ENCODE measurements around the gene C13orf46.

Gene C13orf46

GRCh38 chr13:113927661-113928581, 46.0 kb downstream of the C13orf46 start:
- DNase-seq: no peak

GRCh38 chr13:113926951-113927660, 46.8 kb downstream of the C13orf46 start:
- no peak for DNase-seq

GRCh38 chr13:113926301-113926761, 47.5 kb downstream of the C13orf46 start:
- DNase-seq: no peak

DNA sequence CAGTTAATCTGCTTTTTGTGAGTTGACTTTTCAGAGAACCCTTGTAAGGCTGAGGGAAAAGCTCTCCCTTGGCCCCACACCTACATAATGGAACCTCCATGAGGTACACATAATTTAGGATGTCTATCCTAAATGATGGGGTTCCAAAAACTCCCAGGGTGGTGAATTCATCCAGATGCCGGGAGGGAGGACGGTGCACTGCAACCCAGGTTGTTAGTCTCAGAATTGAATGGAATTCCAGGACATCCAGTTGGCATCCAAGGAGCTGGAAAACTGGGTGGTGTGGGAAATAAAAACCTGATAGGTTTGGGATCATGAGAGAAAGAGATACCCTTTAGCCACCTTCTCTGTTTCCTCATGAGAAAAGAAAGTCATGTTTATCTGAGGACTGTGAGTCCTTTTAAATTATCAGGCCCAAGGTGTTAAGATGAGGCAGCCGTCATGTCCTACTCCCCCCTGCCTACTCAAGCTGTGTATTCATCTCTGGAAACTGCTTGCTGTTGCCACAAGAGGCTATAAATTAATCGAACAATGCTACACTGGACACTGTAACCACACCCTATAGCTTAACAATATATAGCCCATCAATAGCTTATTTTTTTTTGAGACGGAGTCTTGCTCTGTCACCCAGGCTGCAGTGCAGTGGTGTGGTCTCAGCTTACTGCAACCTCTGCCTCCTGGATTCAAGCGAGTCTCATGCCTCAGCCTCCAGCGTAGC, 49.5 kb downstream of the C13orf46 start:
- DNase-seq: no peak

- DNase-seq: no peak
These were observed 50.4 kb downstream of the C13orf46 start for GRCh38 chr13:113923376-113924063.

- DNase-seq: no peak
These were observed 51.3 kb downstream of the C13orf46 start for GRCh38 chr13:113922412-113923118.

- DNase-seq: no peak
These were observed 52.1 kb downstream of the C13orf46 start for GRCh38 chr13:113921763-113922162.

DNA sequence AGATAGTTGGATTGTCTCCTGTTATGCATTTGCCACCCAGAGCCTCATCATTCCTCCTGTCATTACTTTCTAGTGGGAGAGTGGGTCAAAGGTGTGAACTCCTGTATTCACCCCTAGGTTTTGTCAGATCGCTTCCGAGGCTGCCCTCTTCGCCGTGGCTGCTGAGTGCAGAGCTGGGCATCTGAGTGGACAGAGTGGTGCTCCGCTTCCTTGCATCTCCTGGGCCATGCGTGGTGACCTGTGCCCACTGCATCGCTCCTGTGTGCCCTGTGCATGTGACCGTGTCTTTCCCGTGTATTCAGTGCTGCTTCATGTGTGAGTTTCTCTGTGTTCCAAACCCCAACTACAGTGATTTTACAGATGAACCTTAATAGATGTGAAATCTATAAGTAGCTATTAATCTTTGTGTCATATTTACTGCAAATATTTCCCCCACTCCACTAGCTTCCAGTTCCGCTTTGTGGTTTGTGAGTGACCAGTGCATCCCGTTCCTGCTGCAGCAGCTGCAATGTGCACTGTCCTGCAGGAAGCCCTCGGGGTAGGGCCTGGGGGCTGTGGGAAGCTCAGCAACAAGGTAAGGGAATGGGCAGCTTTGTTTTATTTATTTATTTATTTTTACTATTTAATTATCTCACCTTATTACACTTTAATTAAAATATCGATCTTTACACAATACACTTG, 53.1 kb downstream of the C13orf46 start:
- DNase-seq: no peak

GRCh38 chr13:113919761-113920559, 53.9 kb downstream of the C13orf46 start:
- DNase-seq: no peak

- DNase-seq: no peak
These were observed 54.7 kb downstream of the C13orf46 start for GRCh38 chr13:113918981-113919701.

GRCh38 chr13:113918580-113918979, 55.3 kb downstream of the C13orf46 start:
- no peak for DNase-seq

DNA sequence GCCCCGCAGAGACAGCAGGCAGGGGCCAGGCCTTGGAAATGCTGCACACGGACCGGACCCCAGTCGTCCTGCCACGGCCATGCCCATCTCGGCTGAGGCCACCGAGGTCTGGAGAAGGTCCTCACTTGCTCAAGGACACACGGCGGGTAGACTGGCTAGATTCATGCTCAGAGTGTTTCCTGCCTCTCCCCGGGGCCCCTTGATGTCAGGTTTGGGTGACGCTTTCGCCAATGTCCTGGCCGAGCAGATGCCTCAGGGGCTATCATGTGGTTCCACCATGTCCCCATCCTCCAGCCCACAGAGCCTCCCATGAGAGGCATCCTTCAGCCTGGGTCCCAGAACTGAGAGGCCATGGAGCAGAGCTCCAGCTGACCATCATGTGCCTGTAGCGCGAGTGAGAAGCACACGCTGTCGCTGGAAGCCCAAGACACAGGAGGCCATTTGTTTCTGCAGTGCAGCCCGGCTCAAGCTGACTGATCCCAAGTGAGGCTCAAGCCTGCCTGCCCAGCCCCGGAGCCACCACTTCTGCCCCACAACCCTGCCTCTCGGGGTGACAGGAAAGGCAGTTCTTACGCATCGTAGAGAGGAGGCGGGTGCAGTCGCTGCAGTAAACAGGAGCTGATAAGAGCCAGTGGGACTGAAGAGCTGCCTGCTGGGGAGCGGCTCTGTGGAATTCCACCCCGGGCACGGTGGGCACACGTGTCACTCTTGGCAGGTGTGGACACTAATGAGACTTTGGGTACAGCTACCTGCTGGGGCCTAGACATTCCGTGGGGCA, 56.1 kb downstream of the C13orf46 start:
- DNase-seq: no peak

DNA sequence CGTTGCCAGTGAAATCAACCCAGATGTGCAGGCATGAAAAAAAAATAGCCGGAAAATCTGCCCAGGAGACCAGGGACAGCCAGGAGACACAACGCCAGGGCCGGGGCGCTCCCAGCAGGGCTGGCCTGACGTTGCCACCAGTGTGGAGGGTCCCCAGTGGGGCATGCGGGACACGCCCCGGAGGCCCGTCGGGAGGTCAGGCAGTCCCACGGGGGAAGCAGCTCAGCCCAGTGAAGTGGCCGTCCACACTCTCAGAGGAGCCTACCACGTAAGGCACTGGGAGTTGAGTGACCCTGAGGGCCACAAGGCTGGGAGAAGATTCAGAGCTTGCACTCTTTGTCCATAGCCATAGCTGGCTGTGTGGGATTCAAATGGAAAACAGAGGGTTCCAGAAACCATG, 56.8 kb downstream of the C13orf46 start:
- DNase-seq: no peak

GRCh38 chr13:113916330-113916815, 57.5 kb downstream of the C13orf46 start:
- DNase-seq: no peak

DNA sequence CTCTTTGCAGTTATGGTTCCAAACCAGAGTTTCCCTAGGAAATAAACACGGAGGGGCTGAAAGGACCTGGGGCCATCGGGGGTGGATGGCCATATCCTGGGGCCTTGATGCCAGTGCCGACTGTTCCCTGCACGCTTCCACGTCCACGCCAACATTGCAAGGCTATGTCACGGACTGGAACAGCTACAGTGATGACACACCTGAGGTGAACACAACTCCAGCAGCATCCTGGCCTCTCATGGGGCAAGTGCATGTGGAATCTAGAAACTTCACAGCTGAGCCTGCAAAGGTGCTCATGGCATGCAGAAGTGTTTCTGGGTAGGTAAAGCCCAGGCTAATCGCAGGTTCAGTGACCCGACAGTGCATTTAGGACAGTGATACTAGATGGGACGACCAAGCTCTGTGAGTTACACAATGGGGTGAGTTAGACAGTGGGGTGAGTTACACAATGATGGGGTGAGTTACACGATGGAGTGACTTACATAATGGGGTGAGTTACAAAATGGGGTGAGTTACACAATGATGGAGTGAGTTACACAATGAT, 58.0 kb downstream of the C13orf46 start:
- DNase-seq: no peak

- no peak for DNase-seq
These were observed 58.7 kb downstream of the C13orf46 start for GRCh38 chr13:113915012-113915763.
